ENCODE data around the gene SLC26A4. TPM values are rescaled to one million over a fixed set of nuclear protein-coding genes. Genes with fewer than 3 reads are reported as not detected.

Gene SLC26A4
- total and polyA plus RNA-seq, 2 donors (not counting 1 experiment from before 2014, with no cell fraction given), result 0.05 to 0.13 TPM

- no peak overlapping the region for H2AFZ ChIP-seq (ENCODE audit: insufficient read depth, low read depth, low read length, poor library complexity, severe bottlenecking)
- Mint-ChIP-seq H3K9me3 (ENCODE audit: insufficient read depth) (no peaks in the 10 kb centered on the region), H3K27me3 (peaks cover 19% of the 10 kb centered on the region), H3K4me3 (no peak overlapping the region), H3K27ac (no peak overlapping the region), H3K4me1 (no peaks in the 10 kb centered on the region)
- H4K20me1 ChIP-seq (ENCODE audit: control insufficient read depth, insufficient read depth, low read length, poor library complexity, severe bottlenecking), result no peaks in the 10 kb centered on the region
- CTCF ChIA-PET, result no interaction called here
- H3K9ac ChIP-seq (ENCODE audit: low read length), result no peak overlapping the region
- no peaks in the 10 kb centered on the region for H3K9me3 ChIP-seq (ENCODE audit: control extremely low read depth in 1 of 3, control insufficient read depth in 2 of 3, insufficient read depth in 1 of 3, low read length in 2 of 3)
- H3K27me3 ChIP-seq (replicated peaks in 1 of 4; ENCODE audit: control extremely low read depth in 1 of 4, control insufficient read depth in 3 of 4, insufficient read depth in 4 of 4, low read length in 3 of 4), result peaks cover 0 to 4% (median 0%) of the 10 kb centered on the region in 4 experiments
- H3K4me2 ChIP-seq (replicated peaks; ENCODE audit: low read depth, low read length, poor library complexity, severe bottlenecking), result no peak overlapping the region
- no peak for ATAC-seq (ENCODE audit: low read depth)
- no peak overlapping the region for H3K4me3 ChIP-seq (ENCODE audit: control extremely low read depth in 1 of 5, extremely low read depth in 1 of 5, insufficient read depth in 1 of 5, low read depth in 2 of 5, low read length in 4 of 5)
- H3K36me3 ChIP-seq (replicated peaks in 1 of 2; ENCODE audit: control extremely low read depth in 1 of 2, control insufficient read depth in 1 of 2, extremely low read depth in 1 of 2, insufficient read depth in 2 of 2, low read length in 1 of 2), result no peaks in the 10 kb centered on the region
- POLR2A ChIA-PET, result no interaction called here
- no peaks in the 10 kb centered on the region for H3K4me1 ChIP-seq (ENCODE audit: control insufficient read depth in 2 of 2, insufficient read depth in 2 of 2, low read length in 2 of 2)
- no peak for TF ChIP-seq CTCF (IDR thresholded peaks at IDR 0.05)
- TF ChIP-seq EZH2 (IDR thresholded peaks at IDR 0.05; ENCODE audit: borderline replicate concordance, insufficient read depth, low read depth, low read length, poor library complexity, severe bottlenecking), result no peak
- no peak for DNase-seq
- 100% methylated on average over 3 of the region's 5 CpGs for WGBS (ENCODE audit: insufficient coverage)
- no peaks in the 10 kb centered on the region for H3K79me2 ChIP-seq (ENCODE audit: control insufficient read depth, insufficient read depth, low read length)
- H3K27ac ChIP-seq (ENCODE audit: low read length in 2 of 2), result no peak overlapping the region
- intact Hi-C loops (cut with micrococcal nuclease), result no loop called here
Observed at GRCh38 chr7:107694386-107694785, 33.8 kb downstream of the SLC26A4 start.

- Mint-ChIP-seq H3K27me3 (peaks cover 18% of the 10 kb centered on the region), H3K27ac (no peak overlapping the region), H3K4me3 (no peak overlapping the region), H3K4me1 (no peaks in the 10 kb centered on the region), H3K9me3 (ENCODE audit: insufficient read depth) (no peaks in the 10 kb centered on the region)
- TF ChIP-seq CTCF (IDR thresholded peaks at IDR 0.05) (no peak), EZH2 (IDR thresholded peaks at IDR 0.05; ENCODE audit: borderline replicate concordance, insufficient read depth, low read depth, low read length, poor library complexity, severe bottlenecking) (no peak)
- H2AFZ ChIP-seq (ENCODE audit: insufficient read depth, low read depth, low read length, poor library complexity, severe bottlenecking), result no peak overlapping the region
- CTCF ChIA-PET, result no interaction called here
- H3K79me2 ChIP-seq (ENCODE audit: control insufficient read depth, insufficient read depth, low read length), result no peaks in the 10 kb centered on the region
- H3K4me3 ChIP-seq (ENCODE audit: control extremely low read depth in 1 of 5, extremely low read depth in 1 of 5, insufficient read depth in 1 of 5, low read depth in 2 of 5, low read length in 4 of 5), result no peak overlapping the region
- no peak for DNase-seq
- 91% methylated on average over 2 of the region's 4 CpGs for WGBS (ENCODE audit: insufficient coverage)
- no peak overlapping the region for H3K27ac ChIP-seq (ENCODE audit: low read length in 2 of 2)
- no peaks in the 10 kb centered on the region for H4K20me1 ChIP-seq (ENCODE audit: control insufficient read depth, insufficient read depth, low read length, poor library complexity, severe bottlenecking)
- no peaks in the 10 kb centered on the region for H3K9me3 ChIP-seq (ENCODE audit: control extremely low read depth in 1 of 3, control insufficient read depth in 2 of 3, insufficient read depth in 1 of 3, low read length in 2 of 3)
- intact Hi-C loops (cut with micrococcal nuclease), result no loop called here
- H3K9ac ChIP-seq (ENCODE audit: low read length), result no peak overlapping the region
- peaks cover 0 to 4% (median 0%) of the 10 kb centered on the region in 4 experiments for H3K27me3 ChIP-seq (replicated peaks in 1 of 4; ENCODE audit: control extremely low read depth in 1 of 4, control insufficient read depth in 3 of 4, insufficient read depth in 4 of 4, low read length in 3 of 4)
- H3K4me1 ChIP-seq (ENCODE audit: control insufficient read depth in 2 of 2, insufficient read depth in 2 of 2, low read length in 2 of 2), result no peaks in the 10 kb centered on the region
- no peaks in the 10 kb centered on the region for H3K36me3 ChIP-seq (replicated peaks in 1 of 2; ENCODE audit: control extremely low read depth in 1 of 2, control insufficient read depth in 1 of 2, extremely low read depth in 1 of 2, insufficient read depth in 2 of 2, low read length in 1 of 2)
- ATAC-seq (ENCODE audit: low read depth), result no peak
- H3K4me2 ChIP-seq (replicated peaks; ENCODE audit: low read depth, low read length, poor library complexity, severe bottlenecking), result no peak overlapping the region
- POLR2A ChIA-PET, result no interaction called here
Observed at GRCh38 chr7:107696330-107696946, 35.8 kb downstream of the SLC26A4 start.
